IPS DF 19.7 (cell line): ENCODE results near the gene THEM5.

Source experiments
- DNase-seq: peaks from one replicate; pipeline ENCODE4 v3.0.0-alpha.2; 2013; ENCODE audit warnings: low read depth, low spot score

The THEM5 gene

GRCh38 chr1:151801310-151801820 is 52.1 kb downstream of the THEM5 start:
- DNase-seq: no peak

DNA sequence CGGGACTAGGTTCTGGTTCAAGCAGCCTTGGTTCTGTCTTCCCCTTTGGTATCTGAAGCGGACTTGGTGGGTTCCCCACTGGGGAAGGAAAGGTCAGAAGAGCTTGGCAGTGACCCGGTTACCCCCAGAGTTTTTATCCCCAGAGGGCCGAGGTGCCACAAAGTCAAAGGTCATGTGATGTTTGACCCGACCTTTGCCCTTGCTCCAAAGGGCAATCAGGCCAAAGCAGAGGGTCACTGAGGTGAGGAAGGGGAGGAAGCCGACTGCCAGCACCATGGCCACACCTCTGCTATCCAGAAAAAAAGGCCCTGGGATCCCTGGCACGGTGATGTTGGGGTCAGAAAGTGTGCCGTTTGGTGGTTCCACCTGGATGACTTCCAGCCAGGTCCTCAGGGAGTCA is 52.7 kb downstream of the THEM5 start:
- DNase-seq: no peak

DNA sequence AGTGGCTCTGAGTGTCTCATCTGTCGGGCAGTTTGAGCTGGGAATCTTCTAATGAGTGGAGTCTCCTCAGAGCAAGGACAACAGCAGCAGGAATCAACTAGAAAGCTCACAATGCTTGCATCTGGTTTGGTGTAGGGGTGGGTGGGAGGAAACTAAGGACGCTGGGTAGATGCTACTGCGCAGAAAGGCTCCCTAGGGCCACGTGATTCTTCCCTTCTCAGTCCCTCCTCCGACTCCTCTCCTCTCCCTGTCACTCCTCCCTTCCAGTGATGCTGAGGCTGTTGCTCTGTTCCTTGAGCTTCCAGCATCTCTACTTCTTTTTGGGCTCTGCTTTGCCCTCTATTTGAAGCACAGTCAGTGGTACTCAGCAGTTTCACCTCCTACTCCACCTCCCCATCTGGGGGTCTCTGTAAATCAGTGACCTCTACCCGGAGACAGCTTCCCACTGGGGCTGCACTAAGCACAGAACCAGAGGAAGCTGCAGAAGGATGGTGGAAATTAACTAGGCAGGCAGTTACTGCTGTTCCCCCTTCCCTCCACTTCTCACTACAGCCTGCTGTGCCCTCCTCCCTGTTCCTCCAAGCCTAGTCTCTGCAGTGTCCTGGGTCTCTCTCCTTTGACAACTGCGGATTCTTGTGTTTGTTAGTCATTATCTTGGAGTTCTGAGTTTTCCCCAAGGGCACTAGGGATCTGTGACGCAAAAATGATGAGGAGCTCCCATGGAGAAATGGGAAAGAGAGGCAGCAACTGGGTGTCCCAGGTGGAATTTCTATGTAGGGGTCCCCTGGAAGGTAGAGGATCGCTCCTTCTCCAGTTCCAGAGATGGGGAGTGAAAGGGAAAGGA is 54.1 kb downstream of the THEM5 start:
- no peak for DNase-seq

DNA sequence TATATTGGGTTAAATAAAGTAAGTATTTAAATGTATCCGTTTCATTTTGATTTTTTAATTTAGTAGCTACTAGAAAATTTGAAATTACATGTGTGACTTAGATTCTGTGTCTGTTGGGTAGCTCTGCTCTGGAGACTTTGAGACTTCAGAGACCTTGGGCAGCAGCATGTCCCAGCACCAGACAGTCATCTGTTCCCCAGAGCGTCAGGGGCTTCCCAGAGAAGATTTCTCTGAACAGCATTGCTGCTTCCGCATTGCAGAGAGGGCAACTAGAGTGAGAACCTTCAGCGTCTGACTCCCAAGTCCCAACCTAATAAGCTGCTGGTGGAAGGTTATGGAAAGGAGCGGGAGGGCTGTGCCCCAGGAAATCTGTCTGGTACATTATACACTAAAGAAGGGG is 54.9 kb downstream of the THEM5 start:
- no peak for DNase-seq
